NCI-H2171 (cell line): ENCODE results near the gene LAMA3.

ENCODE experiments used
- DNase-seq: peaks from one replicate; lab custom pipeline; 2025; lab: John Stamatoyannopoulos, UW

The LAMA3 gene

GRCh38 chr18:23879126-23879525 is 189.9 kb downstream of the LAMA3 start:
- no peak for DNase-seq

GRCh38 chr18:23879544-23879943 is 190.3 kb downstream of the LAMA3 start:
- no peak for DNase-seq

GRCh38 chr18:23879966-23880565 is 190.8 kb downstream of the LAMA3 start:
- DNase-seq, result no peak

GRCh38 chr18:23880931-23881617 is 191.8 kb downstream of the LAMA3 start:
- DNase-seq, result no peak

- DNase-seq, result no peak
These were observed 192.5 kb downstream of the LAMA3 start for GRCh38 chr18:23881778-23882177.

- no peak for DNase-seq
These were observed 193.5 kb downstream of the LAMA3 start for GRCh38 chr18:23882616-23883276.

- no peak for DNase-seq
These were observed 194.1 kb downstream of the LAMA3 start for GRCh38 chr18:23883277-23883790.

- DNase-seq, result peak; percentile 72
These were observed 195.6 kb downstream of the LAMA3 start for GRCh38 chr18:23884681-23885375.

- no peak for DNase-seq
These were observed 196.5 kb downstream of the LAMA3 start for GRCh38 chr18:23885750-23886149.

- no peak for DNase-seq
These were observed 197.8 kb downstream of the LAMA3 start for GRCh38 chr18:23887035-23887434.

- peak; percentile 30 for DNase-seq
These were observed 198.2 kb downstream of the LAMA3 start for GRCh38 chr18:23887493-23887892.

- no peak for DNase-seq
These were observed 199.6 kb downstream of the LAMA3 start for GRCh38 chr18:23888881-23889280.

- DNase-seq, result no peak
These were observed 200.7 kb downstream of the LAMA3 start for GRCh38 chr18:23889907-23890306.

- no peak for DNase-seq
These were observed 201.3 kb downstream of the LAMA3 start for GRCh38 chr18:23890589-23890988.

- DNase-seq, result no peak
These were observed 204.4 kb downstream of the LAMA3 start for GRCh38 chr18:23893653-23894052.

GRCh38 chr18:23894661-23895175 is 205.5 kb downstream of the LAMA3 start:
- no peak for DNase-seq

GRCh38 chr18:23897291-23897690 is 208.0 kb downstream of the LAMA3 start:
- DNase-seq, result no peak

- no peak for DNase-seq
These were observed 208.5 kb downstream of the LAMA3 start for GRCh38 chr18:23897733-23898132.

GRCh38 chr18:23900994-23901393 is 211.7 kb downstream of the LAMA3 start:
- no peak for DNase-seq

- DNase-seq, result no peak
These were observed 213.1 kb downstream of the LAMA3 start for GRCh38 chr18:23902396-23902795.

GRCh38 chr18:23903971-23904370 is 214.7 kb downstream of the LAMA3 start:
- DNase-seq, result no peak

- no peak for DNase-seq
These were observed 217.4 kb downstream of the LAMA3 start for GRCh38 chr18:23906658-23907057.
